Activated B cell treated with CpG ODN at 0.5 μM for 24 hours (primary cell): ENCODE measurements around the gene PECR. TPM values are rescaled to one million over a fixed set of nuclear protein-coding genes. Genes with fewer than 3 reads are reported as not detected.

Source experiments
- ATAC-seq: fragments of 200-7000 bp; cut with Tn5 transposase; one replicate; pipeline ENCODE4 v1.10.0; 2021; ENCODE audit warnings: low read depth, mild to moderate bottlenecking, moderate library complexity
- CTCF ChIA-PET: fragments of 350-600 bp; sonication (Branson Sonifier 250); formaldehyde crosslinking; loops from one replicate; lab custom pipeline; 2021; ENCODE audit warnings: antibody characterized with exemption; lab: Charles Lee
- POLR2A ChIA-PET: fragments of 350-600 bp; sonication (Branson Sonifier 250); formaldehyde crosslinking; loops from one replicate; lab custom pipeline; 2021; ENCODE audit warnings: antibody characterized with exemption; lab: Charles Lee
- DNase-seq: peaks from one replicate; pipeline ENCODE4 v3.0.0; 2022
- H3K27ac Mint-ChIP-seq: one replicate; pipeline ENCODE4 v1.8.0; 2020; ENCODE audit warnings: mixed read lengths
- H3K27me3 Mint-ChIP-seq: one replicate; pipeline ENCODE4 v1.8.0; 2021; ENCODE audit warnings: mixed read lengths
- H3K36me3 Mint-ChIP-seq: one replicate; pipeline ENCODE4 v1.8.0; 2021; ENCODE audit warnings: low read depth, mixed read lengths
- H3K4me1 Mint-ChIP-seq: one replicate; pipeline ENCODE4 v1.8.0; 2021; ENCODE audit warnings: mixed read lengths
- H3K4me3 Mint-ChIP-seq: one replicate; pipeline ENCODE4 v1.8.0; 2020; ENCODE audit warnings: mild to moderate bottlenecking, mixed read lengths
- H3K9me3 Mint-ChIP-seq: one replicate; pipeline ENCODE4 v1.8.0; 2020; ENCODE audit warnings: mixed read lengths
- CTCF ChIP-seq: fragments of 200-600 bp; IDR thresholded peaks from one replicate; pipeline ENCODE4 v1.8.0; 2022; ENCODE audit warnings: antibody characterized with exemption, mild to moderate bottlenecking
- intact Hi-C: fragments of 100-400 bp; cut with micrococcal nuclease; formaldehyde crosslinking; loops from one replicate; pipeline ENCODE4 v1.15.1; 2024
- total RNA-seq: library from RNA; stranded (reverse); gene quantifications from 2 replicates; pipeline ENCODE4 v1.2.3, GENCODE V29; 2022

PECR gene
- total RNA-seq, 1 donor from 2014 or later = 10.0 TPM

DNA sequence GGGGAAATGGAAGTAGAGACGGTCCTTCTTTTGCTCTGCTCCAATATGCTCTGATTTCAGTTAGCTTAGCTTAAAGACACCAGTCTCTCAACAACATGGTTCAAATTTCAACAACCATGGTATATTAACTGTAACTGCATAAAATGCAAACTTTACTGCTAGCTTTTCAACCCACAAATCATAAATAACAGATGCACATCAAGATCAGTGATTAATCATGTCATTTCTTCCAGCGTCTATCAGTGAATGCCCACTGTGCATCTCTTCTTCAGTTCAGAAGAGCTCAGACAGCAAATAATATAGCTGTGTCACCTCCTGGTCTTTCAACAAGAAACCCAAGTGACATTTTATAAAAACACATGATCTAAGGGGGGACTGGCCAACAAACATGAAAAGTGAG is 12.6 kb downstream of the PECR start:
- Mint-ChIP-seq H3K4me3 (no peak overlapping the region), H3K4me1 (peaks cover 4% of the 10 kb centered on the region), H3K9me3 (no peaks in the 10 kb centered on the region), H3K27ac (no peak overlapping the region), H3K36me3 (peaks cover 13% of the 10 kb centered on the region), H3K27me3 (no peaks in the 10 kb centered on the region)
- TF ChIP-seq CTCF = no peak
- no peak for ATAC-seq
- intact Hi-C loops = no loop called here
- ChIA-PET POLR2A (no interaction called here), CTCF (interaction anchor here (1.1 kb wide), 1 partner anchor 41 kb away, joined by 3 read pairs; no protein-coding TSS in a partner anchor)
- DNase-seq = no peak

DNA sequence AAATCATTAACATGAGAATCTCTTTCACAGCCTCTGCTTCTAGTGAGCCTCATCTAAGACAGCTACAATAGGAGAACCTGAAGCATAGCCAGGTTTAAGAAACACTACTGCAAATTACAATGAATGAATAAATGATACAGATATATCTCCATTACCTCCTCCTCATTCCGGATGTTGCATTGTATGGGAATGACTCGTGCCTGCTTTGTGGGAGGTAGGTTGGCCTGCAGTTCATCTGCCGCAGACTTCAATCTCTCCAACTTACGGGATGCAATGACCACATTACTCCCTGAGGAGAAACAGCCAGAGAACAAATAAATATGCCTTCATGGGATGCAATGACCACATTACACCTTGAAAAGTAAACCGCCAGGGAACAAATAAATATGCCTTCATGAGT is 15.4 kb downstream of the PECR start:
- no peak overlapping the region for H3K4me3 Mint-ChIP-seq
- POLR2A ChIA-PET = no interaction called here
- CTCF ChIA-PET = no interaction called here
- no peak overlapping the region for H3K27ac Mint-ChIP-seq
- H3K27me3 Mint-ChIP-seq = no peaks in the 10 kb centered on the region
- DNase-seq (no peak), ATAC-seq (no peak)
- TF ChIP-seq CTCF = no peak
- peaks cover 16% of the 10 kb centered on the region for H3K36me3 Mint-ChIP-seq
- no peaks in the 10 kb centered on the region for H3K4me1 Mint-ChIP-seq
- intact Hi-C loops = loop anchor here (2.0 kb wide), 1 partner anchor 15 kb away; the partner anchor contains the start of genes PECR and TMEM169
- no peaks in the 10 kb centered on the region for H3K9me3 Mint-ChIP-seq

DNA sequence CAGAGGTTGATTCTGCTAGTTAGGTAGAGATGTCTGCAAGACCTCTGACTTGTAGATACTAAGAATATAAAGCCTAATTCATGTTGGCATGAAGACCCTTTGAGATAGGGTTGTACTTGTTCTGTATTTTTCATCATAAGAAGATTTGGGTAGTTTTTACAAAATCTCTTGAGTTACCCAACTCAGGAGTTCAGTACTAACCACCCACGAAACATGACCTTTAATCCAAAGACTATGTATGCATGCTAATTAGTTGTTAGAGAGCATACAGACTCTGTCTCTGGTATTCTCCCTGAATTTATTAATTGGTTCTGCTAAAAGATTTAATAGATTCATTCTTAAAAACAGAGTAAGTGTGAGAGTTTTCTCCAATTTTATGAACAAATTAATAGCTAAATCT is 16.9 kb downstream of the PECR start:
- Mint-ChIP-seq H3K9me3 (no peaks in the 10 kb centered on the region), H3K27ac (no peak overlapping the region), H3K4me1 (no peaks in the 10 kb centered on the region), H3K36me3 (peaks cover 16% of the 10 kb centered on the region), H3K4me3 (no peak overlapping the region), H3K27me3 (no peaks in the 10 kb centered on the region)
- no peak for TF ChIP-seq CTCF
- ATAC-seq (no peak), DNase-seq (no peak)
- ChIA-PET POLR2A (no interaction called here), CTCF (no interaction called here)
- intact Hi-C loops = no loop called here

DNA sequence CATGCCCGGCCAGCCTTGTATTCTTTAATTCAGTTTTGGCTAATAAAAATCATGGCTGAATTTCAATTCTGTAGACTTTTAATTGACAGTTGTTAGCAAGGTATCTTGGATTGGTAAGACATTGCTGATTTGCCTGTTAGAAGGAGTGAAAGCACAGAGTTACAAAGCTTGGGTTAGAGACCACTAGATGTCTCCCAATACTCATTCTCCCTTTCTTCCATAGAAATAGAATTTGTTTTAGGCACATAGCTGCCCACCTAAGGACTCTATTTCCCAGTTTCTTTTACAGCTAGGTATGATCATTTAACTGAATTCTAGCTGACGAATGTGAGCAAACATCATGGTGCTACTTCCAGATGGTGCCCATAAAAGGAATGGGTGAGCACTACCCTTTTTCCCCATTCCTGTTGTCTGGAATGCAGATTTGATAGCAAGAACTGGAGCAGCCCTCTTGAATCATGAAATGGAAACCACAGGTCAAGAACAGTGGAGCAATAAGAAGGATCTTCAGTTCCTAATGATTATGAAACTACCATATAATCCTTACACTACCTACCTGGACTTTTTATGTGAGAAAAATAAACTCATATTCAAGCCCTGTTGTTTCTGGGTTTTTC is 17.5 kb downstream of the PECR start:
- H3K9me3 Mint-ChIP-seq = no peaks in the 10 kb centered on the region
- ChIA-PET CTCF (no interaction called here), POLR2A (no interaction called here)
- DNase-seq = no peak
- peaks cover 16% of the 10 kb centered on the region for H3K36me3 Mint-ChIP-seq
- no peak overlapping the region for H3K27ac Mint-ChIP-seq
- no peak overlapping the region for H3K4me3 Mint-ChIP-seq
- H3K4me1 Mint-ChIP-seq = peaks cover 4% of the 10 kb centered on the region
- TF ChIP-seq CTCF = no peak
- no peaks in the 10 kb centered on the region for H3K27me3 Mint-ChIP-seq
- intact Hi-C loops = no loop called here
- ATAC-seq = no peak

- POLR2A ChIA-PET = interaction anchor here (1.4 to 2.2 kb wide), 2 partner anchors 49 to 164 kb away, joined by 5 to 7 read pairs; partner anchors contain the start of gene XRCC5
- CTCF ChIA-PET = interaction anchor here (1.0 to 2.4 kb wide), 3 partner anchors 21 to 26 kb away, joined by 3 to 11 read pairs (median 6); no protein-coding TSS in a partner anchor
- no peak for ATAC-seq
- H3K4me1 Mint-ChIP-seq = peaks cover 29% of the 10 kb centered on the region
- no peaks in the 10 kb centered on the region for H3K9me3 Mint-ChIP-seq
- no peak for DNase-seq
- intact Hi-C loops = loop anchor here (5.0 kb wide), 1 partner anchor 353 kb away; the partner anchor contains the start of gene SMARCAL1
- peaks cover 6% of the 10 kb centered on the region for H3K36me3 Mint-ChIP-seq
- no peaks in the 10 kb centered on the region for H3K27me3 Mint-ChIP-seq
- no peak for TF ChIP-seq CTCF
- H3K4me3 Mint-ChIP-seq = no peak overlapping the region
- H3K27ac Mint-ChIP-seq = no peak overlapping the region
Observed at GRCh38 chr2:216059233-216059834, 22.3 kb downstream of the PECR start.
